CD4-positive, CD25-positive, alpha-beta regulatory T cell (primary cell): ENCODE results near the gene ASB8. TPM values are rescaled to one million over a fixed set of nuclear protein-coding genes. Genes with fewer than 3 reads are reported as not detected.

Experiments
- polyA plus RNA-seq, 4 donors: library from polyadenylated mRNA; unstranded; fragments of 300-500 nt; fragmentation: Illumina TruSeq; gene quantifications; one replicate each; pipeline ENCODE4 v1.2.3, GENCODE V29; 2021
- total RNA-seq: library from RNA; stranded (reverse); gene quantifications from one replicate; pipeline ENCODE4 v1.2.3, GENCODE V29; 2022

ASB8 gene
- total and polyA plus RNA-seq, 5 donors from 2014 or later = 46.6 to 121 (median 87.7) TPM

Other genes starting within 250 kb of the ASB8 start
- 26.4 TPM for gene TMEM106C, start 193.9 kb downstream of the ASB8 start, total RNA-seq
- gene TMEM106C, start 193.9 kb downstream of the ASB8 start, polyA plus RNA-seq = 10 to 100 TPM; 54.1 to 74.8 (median 68.8) TPM
- gene COL2A1, start 153.0 kb downstream of the ASB8 start, total RNA-seq = not detected
- not detected for gene COL2A1, start 153.0 kb downstream of the ASB8 start, polyA plus RNA-seq
- gene SENP1, start 51.4 kb downstream of the ASB8 start, total RNA-seq = 25.1 TPM
- 10 to 100 TPM; 10.7 to 14.6 (median 12.0) TPM for gene SENP1, start 51.4 kb downstream of the ASB8 start, polyA plus RNA-seq
- gene PFKM, start 38.2 kb downstream of the ASB8 start, total RNA-seq = 13.6 TPM
- 1 to 10 TPM; 4.6 to 6.4 (median 5.4) TPM for gene PFKM, start 38.2 kb downstream of the ASB8 start, polyA plus RNA-seq
- 1.6 TPM for gene CCDC184, start 26.1 kb upstream of the ASB8 start, total RNA-seq
- under 1 TPM; 0.15 to 0.24 (median 0.18) TPM for gene CCDC184, start 26.1 kb upstream of the ASB8 start, polyA plus RNA-seq
- not detected for gene OR10AD1, start 45.8 kb upstream of the ASB8 start, total RNA-seq
- gene OR10AD1, start 45.8 kb upstream of the ASB8 start, polyA plus RNA-seq = under 1 TPM in 1 of 4 donors, not detected in 3; 0.22 TPM
- 20.4 TPM for gene ZNF641, start 193.4 kb upstream of the ASB8 start, total RNA-seq
- 10 to 100 TPM in 1 of 4 donors, 1 to 10 TPM in 3; 9.2 to 14.3 (median 9.6) TPM for gene ZNF641, start 193.4 kb upstream of the ASB8 start, polyA plus RNA-seq